NCI-H1105 treated with DMSO at 0.1 percent for 48 hours (cell line): ENCODE data around the gene EPS8L3.

Source experiments
- DNase-seq: peaks from one replicate; lab custom pipeline; 2025; lab: John Stamatoyannopoulos, UW

EPS8L3 gene

DNA sequence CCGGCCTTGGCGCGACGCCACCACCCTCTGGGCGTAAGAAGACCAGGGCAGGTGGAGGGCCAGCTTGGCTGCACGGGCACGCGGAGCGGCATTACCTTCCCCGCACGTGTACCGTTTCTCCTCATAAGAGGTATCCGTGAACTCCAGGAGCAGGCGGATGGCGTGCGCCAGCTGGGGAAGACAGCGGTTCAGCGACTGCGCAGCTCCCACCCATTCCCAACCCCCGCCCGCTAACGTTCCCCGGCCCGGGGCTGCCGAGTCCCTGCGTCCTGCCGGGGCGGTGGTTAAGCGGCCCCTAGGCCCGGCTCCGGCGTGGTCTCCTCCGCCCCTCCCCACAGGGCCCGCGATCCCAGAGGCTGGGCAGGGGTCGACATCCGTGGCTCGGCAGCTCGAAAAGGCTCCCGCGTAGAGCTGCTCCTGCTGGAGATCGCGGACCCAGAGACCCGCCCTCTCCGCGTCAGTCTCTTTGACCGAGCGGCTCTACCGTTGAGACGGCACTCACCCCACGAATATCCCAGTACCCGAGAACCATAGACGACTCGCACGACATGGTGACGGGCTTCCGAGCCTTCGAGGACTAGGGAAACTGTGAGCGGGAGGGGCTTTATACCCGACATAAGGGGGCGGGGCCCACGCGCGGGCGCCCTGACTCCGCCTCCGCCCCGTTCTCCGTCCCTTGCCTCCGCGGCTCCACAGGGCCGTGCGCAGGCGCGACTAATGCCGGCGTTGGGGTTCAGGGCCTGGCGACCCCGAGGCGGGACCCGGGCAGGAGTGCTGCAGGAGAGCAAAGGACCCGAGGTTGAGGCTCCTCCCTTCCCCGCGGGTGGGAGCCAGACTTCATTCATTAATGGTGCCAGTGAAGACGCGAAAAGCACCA lies 23.7 kb downstream of the EPS8L3 start:
- peak; percentile 79 for DNase-seq

DNA sequence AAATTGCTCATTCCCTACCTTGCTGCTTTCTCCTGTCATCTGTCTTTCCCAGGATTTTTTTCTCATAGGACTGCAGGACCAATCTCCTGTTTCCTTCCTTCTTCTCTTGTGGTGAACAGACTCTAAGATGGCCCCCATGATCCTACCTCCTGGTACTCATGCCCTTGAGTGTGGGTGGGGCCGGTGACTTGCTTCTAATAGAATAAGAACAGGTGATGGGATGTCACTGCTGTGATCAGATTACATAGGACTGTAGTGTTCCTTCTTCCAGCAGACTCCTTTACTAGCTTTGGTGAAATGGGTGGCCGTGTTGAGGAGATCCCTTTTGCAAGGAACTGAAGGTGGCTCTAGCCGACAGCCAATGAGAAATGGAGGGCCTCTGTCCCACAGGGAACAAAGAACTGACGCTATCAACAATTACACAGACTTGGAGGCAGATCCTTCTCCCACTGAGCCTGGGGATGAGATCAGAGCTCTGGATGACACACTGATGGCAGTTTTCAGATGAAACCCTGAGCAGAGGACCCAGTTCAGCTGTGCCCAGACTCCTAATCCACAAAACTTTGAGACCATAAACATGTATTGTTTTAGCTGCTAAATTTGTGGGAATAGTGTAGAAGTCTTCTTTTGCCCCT lies 30.4 kb downstream of the EPS8L3 start:
- no peak for DNase-seq

DNA sequence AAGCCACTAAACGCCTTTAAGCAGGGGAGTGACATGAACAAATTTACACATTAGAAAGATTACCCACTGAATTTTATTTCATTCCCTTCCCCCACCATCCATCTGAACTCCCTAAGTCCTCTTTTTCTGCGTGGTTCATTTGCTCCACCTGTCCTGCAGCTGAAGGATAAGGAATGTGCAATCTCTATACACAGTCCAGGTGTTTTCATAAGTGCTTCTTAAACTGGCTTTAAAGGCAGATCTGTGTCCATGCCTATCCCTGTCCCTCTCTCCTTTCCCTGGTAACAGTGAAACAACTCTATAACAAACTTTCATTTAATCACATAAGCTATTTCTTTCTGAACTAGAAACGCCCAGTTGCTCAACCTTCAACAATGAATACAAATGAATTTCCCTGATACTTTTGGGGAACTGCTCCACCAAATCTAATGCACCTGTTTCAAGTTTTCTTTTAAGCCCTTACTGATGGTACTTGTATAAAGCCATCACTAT lies 31.3 kb downstream of the EPS8L3 start:
- peak; percentile 15 for DNase-seq

DNA sequence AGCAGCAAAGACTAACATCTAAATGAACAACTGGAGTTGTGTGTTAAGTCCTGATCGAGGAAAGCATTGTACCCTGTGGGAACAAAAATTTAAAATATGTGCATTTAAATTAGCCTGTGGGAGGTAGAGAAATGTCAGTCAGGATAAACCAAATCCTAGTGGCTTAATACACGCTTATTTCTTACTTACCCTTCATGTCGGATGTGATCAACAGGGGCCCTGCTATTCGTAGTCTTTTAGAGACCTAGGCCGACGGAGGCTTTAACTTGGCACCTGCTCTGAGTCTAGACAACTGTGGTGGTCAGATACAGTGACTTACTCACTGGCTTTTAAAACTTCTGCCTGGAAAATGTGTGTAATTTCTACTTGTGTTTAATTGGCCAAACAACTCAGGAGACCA lies 33.1 kb downstream of the EPS8L3 start:
- no peak for DNase-seq

DNA sequence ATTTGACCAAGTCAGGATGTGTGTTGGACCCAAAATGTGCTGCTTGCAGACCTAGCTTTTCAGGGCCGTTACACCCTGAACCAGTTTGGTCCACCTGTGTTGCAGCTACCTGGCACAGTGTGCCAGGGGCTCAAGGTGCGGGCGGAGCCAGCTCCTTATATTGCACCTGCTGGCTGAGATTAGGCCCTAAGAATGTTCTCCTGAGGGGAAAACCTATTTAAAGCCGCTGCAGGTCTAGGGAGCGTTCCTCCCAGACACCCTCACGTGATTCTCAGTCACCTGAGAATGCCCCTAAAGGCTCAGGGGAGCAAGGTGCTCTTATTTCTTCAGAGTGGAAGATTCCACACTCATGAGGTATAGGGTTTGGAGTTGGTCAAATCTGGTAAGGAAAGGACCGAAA lies 34.9 kb downstream of the EPS8L3 start:
- no peak for DNase-seq

DNA sequence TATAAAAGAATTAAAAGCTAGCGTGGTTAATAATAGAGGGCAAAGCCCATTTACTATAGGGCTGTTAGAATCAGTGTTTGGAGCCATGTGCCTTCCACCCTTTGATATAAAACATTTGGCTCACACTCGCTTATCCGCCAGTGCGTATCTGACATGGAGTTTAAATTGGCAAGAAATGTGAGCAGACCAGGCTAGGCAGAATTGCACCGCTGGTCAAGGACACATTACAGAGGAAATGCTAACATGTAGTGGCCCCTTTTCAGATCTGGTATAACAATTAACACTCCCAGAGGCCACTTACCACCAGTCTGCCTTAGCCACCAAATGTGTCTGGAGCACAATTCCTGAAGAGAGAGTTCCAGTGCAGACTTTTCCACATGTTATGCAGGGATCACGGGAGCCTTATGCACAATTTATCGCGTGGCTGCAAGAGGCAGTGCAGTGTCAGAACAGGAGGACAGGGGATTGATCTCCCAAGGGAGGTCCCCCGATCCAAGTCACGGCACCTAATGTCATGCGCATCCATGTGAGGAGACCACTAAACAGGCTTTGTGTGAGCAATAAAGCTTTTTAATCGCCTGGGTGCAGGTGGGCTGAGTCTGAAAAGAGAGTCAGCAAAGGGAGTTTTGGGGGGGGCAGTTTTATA lies 36.9 kb downstream of the EPS8L3 start:
- DNase-seq = no peak

DNA sequence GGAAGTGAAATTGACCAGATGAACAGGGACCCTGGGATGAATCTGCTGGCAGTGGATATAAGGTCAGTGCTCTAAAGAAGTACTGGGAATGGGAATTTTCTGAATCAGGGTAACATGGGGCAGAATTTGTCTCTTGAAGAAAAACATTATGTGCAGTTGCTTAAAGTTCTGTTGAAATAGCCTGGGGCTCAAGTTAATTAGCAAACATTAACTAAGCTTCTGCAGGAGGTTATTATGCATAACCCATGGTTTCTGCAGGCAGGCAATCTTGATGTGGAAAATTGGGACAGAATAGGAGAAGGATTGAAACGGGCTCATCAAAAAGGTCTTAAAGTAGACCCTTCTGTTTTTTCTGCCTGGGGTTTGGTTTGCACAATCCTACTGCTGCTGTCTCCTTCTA lies 37.7 kb downstream of the EPS8L3 start:
- no peak for DNase-seq

DNA sequence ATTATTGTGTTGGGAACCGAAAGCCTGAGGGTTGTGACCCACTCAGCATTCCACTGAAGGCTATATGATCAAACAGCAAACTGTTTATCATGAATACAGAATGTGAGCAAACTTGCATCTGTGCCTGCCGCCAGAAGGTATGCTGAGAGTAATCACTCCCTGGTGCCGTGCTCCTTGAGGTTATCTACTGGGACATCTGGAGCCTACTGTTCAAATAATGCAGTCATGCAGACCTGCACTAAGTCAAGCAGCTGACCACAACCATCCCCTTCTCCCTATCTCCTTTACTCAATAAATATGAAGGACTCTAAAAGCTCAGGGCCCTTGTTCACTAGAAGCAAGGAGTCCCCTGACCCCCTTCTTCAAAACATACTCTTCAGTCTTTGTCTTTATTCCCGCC lies 38.2 kb downstream of the EPS8L3 start:
- no peak for DNase-seq

DNA sequence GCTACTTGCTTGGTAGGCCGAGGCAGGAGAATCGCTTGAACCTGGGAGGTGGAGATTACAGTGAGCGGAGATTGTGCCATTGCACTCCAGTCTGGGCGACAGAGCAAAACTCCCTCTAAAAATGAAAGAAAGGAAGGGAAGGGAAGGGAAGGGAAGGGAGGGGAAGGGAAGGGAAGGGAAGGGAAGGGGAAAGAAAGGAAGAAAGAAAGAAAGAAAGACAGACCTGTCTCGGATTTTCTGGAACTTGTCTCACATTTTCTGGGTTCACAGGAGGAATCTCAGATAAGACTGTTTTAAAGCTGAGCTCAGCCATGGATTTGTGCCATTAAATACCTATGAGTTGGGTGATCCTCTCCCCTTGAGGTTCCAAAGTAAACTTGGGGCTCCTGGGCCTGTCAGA lies 38.8 kb downstream of the EPS8L3 start:
- no peak for DNase-seq

DNA sequence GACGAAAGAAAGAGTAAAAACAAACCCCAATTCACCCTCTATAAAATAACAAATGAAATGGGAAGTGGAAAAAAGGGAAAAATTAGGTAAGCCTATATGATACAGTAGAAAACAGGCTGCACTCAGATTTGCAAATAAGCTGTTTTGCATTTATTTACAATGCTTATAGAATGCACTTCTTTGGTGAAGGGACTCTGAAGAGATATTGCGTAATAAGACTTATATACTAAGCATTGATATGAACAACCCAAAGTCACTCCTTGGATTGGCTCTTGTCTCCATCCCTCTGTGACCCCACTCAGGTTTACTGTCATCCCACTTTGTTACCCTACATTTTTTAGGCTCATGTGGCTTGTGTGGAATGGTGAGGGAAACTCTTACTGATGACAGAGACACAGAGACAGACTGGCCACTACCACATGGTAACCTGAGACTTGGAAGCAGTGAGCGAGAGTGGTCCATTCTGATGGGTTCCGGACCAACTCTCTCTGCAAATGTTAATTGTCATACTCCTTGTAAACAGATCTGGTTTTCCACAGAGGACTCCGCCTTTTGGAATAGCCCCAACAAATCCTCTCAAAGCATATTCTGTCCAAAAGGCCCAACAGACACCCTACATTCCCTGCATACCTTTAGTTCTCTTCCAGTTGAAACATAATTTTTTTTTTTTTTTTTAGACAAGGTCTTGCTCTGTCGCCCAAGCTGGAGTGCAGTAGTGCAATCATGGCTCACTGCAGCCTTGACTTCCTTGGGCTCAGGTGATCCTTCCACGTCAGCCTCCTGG lies 40.6 kb downstream of the EPS8L3 start:
- DNase-seq = no peak

DNA sequence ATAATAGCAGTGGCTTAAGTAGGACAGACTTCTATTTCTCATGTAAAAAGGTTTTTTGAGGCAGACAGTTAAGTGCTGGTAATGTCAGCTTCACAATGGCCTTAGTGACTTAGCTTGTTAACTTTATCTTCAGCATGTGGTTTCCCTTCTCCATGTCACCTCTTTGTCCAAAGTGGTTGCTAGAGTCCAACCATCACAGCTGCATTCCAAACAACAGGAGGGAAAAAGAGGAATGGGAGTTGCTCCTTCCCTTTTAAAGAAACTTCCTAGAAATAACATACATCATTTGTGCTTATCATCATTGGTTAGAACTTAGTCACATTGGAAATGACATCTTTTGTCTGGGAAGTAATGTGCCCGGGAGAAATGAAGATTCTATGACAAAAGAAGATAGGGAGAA lies 41.8 kb downstream of the EPS8L3 start:
- DNase-seq = no peak

DNA sequence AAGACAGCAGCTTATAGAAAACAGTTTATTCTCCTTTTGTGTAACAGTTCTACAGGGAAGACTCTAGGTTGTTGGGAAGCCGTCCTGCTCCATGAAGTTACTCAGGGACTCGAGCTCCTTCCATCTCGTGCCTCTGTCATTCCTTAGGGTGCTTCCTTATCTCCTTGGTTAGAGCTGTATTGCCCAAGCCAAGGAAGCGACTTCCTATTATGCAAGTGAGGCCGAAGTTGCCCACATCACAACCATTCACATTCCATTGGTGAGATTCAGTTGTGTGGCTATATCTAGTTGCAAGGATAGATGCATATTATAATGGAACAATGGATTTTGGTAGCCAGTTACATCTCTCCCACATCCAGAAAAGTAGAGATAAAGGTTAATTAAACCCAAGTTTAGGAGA lies 42.7 kb downstream of the EPS8L3 start:
- DNase-seq = no peak

DNA sequence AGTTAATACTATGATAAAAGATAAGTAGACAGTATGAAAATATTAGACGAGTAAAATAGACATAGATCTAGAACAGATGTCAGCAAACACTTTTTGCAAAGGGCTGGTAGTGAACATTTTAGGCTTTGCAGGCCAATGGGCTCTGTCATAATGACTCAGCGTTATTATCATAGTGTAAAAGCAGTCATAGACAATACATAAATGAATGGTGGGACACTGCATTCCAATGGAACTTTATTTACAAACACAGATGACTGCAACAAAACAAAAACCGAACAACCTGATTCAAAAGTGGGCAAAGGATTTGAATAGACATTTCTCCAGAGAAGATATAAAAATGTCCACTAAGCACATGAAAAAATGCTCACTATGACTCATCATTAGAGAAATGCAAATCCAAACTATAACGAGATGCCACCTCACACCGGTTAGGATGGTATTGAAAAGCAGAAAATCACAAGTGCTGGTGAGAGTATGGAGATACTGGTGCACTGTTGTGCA lies 44.3 kb downstream of the EPS8L3 start:
- no peak for DNase-seq

DNA sequence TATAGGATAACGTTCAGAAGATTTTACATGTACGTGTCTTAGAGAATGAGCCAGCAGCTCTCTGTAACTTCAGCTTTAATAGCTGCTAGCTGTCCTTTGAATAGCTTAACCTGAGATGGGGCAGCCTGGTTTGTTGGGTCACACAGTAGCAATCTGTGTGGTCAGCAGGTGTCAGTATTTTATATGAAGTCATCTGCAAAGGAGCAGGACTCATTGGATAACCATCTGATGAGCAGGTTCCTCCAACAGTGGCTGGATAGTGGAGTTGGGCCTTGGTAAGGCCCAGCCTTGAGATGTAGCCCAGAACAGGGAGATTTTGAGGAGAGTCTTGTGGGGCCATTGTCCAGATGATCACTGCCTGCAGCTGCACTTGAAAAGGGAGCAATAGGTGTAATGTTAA lies 45.2 kb downstream of the EPS8L3 start:
- no peak for DNase-seq

DNA sequence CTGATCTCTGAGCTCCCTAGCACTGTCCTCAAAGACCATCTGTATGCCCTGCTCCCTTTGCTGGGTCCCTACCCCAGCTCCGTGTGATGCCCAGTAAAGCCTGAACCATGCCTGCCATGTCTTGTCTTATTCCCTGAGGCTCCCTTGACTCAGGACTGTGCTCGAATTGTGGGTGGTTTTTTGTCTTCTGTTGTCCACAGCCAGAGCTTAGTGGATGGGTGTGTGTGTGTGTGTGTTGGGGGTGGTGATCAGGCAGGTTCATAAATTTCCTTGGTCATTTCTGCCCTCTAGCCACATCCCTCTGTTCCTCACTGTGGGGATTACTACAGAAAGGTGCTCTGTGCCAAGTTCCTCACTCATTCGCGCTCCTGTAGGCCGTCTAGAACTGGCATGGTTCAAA lies 46.0 kb downstream of the EPS8L3 start:
- DNase-seq = no peak

DNA sequence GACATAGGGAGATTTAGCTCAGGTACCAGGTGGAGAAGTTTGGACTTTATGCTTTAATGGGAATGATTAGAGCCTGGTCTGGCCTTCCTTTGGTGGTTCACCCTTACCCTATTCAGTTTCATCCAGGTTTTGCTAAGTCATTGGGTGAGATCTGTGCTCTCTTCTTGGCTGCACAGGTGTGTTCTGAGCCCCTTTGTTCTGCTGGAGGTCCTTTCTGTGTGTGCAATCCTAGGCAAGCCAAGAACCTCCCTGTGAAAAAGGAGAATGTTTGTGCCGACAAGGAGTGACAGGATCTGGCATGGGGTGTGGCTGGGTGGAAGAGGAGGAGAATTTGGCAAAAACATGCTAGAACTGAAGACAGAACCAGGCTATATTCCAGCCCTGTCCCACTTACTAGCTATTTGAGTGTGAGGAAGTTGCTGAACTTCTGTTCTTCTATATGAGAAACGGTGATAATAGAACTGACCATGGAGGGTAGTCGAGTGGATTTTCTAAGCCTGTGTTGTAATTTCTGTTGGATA lies 47.1 kb downstream of the EPS8L3 start:
- DNase-seq = no peak

DNA sequence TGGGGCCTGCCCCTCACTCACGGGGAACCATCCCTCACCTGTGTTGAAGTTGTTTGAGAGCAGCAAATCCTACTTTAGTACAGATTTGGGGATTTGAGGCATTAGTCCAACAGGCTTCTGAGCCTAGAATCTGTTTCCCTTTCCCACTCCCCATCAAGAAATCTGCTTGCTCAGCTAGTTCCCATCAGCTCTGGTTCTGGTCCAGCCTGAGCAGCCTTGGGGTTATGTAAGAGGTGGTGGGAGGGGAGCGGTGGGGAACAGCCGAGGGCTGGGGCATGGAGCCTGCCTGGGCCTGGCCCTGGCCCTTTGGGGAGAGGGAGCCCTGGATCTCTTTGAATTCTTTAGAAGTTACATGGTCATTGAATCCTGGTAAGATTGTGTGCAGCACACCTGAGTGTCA lies 47.6 kb downstream of the EPS8L3 start:
- no peak for DNase-seq

DNA sequence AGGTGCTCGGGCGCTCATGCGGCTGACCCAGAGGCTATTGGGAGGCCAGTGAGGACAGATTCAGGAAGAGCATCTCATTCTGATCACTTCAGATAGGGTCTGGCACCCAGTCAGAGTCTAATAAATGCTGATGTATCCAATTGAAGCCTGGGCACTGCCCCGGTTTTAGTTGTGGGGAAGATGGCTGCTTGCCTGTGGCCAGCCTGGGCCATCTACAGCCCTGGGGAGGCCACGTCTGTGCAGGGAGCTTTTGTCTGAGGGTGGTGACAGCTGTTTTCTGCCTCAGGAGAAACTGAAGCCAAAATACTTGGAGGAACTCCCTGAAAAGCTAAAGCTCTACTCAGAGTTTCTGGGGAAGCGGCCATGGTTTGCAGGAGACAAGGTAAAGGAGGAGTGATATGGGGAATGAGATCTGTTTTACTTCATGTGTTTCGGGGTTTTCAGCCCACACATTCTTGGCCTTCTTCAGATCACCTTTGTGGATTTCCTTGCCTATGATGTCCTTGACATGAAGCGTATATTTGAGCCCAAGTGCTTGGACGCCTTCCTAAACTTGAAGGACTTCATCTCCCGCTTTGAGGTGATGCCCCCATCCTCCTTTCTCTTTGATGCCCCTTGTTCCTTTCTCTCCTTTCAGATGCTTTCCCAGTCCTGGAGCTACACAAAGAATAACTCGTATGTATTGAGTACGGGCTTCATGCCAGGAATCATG lies 48.9 kb downstream of the EPS8L3 start:
- DNase-seq = no peak

DNA sequence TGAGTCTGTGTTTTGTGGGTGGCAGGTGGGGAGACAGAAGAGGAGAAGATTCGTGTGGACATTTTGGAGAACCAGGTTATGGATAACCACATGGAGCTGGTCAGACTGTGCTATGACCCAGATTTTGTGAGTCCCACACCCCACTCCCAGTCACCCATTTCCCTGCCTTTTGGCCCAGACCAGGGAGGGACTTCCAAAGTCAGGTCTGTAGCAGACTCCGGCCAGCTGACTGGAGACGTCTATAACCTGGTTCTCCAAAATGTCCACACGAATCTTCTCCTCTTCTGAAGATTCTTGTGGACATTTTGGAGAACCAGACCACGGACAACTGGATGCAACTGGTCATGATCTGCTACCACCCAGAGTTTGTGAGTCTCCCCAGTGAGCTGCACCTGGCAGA lies 50.1 kb downstream of the EPS8L3 start:
- DNase-seq = no peak

DNA sequence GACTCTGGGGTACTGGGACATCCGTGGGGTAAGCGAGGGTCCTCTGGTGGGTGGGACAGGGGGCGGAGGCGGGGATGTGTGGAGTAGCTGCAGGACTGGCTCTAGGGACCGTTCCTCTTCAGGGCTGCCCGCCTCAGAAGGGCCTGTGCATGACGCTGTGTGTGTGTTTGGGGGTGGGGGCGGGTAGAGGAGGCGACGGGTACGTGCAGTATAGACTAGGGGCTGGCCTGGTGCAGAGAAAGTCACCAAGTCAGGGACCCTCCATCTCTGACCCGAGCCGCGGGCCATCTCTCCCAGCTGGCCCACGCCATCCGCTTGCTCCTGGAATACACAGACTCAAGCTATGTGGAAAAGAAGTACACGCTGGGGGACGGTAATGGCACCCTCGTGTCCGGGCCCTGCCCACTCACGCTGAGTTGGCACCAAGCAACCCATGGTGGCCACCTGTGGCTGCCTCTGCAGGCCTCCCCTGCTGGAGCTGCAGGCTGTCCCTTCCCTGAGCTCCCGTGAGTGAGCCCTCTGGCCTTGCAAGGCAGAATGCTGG lies 51.3 kb downstream of the EPS8L3 start:
- no peak for DNase-seq
